Heart left ventricle (tissue), 16 donors: Measurements from ENCODE around the gene EMC10. TPM values are rescaled to one million over a fixed set of nuclear protein-coding genes. Genes with fewer than 3 reads are reported as not detected.

Experiments used
- ATAC-seq, 4 donors: fragments of 200-7000 bp; cut with Tn5 transposase; one replicate each; pipeline ENCODE4 v1.9.1; 2020 to 2022; ENCODE audit warnings: moderate library complexity in 4 of 4, mild to moderate bottlenecking in 3 of 4, moderate number of reproducible peaks in 1 of 4
- DNase-seq, 5 donors: peaks; one replicate each; pipeline ENCODE4 v3.0.0-alpha.2; 2020
- H3K27ac ChIP-seq, 12 donors: fragments of 200-600 bp; sonication (generic) in 4 of 12; one replicate each; pipeline versions ENCODE4 v1.5.0 to v1.8.0; 2016 to 2022; ENCODE audit warnings: mild to moderate bottlenecking in 2 of 12
- H3K27me3 ChIP-seq, 9 donors: fragments of 200-600 bp; sonication (generic) in 2 of 9; one replicate each; pipeline versions ENCODE4 v1.5.1 to v1.8.0; 2016 to 2022; ENCODE audit warnings: mild to moderate bottlenecking in 3 of 9
- H3K36me3 ChIP-seq, 9 donors: fragments of 200-600 bp; sonication (generic) in 2 of 9; one replicate each; pipeline versions ENCODE4 v1.5.0 to v1.8.0; 2018 to 2022; ENCODE audit warnings: mild to moderate bottlenecking in 2 of 9
- H3K4me1 ChIP-seq, 12 donors: fragments of 200-600 bp; sonication (generic) in 4 of 12; one replicate each; pipeline versions ENCODE4 v1.5.0 to v1.8.0; 2016 to 2022; ENCODE audit warnings: mild to moderate bottlenecking in 3 of 12
- H3K4me3 ChIP-seq, 12 donors: fragments of 200-600 bp; sonication (generic) in 4 of 12; one replicate each; pipeline versions ENCODE4 v1.5.0 to v1.8.0; 2017 to 2022; ENCODE audit warnings: mild to moderate bottlenecking in 9 of 12, moderate library complexity in 4 of 12
- H3K9me3 ChIP-seq, 12 donors: fragments of 200-600 bp; sonication (generic) in 4 of 12; one replicate each; pipeline versions ENCODE4 v1.5.0 to v1.8.0; 2016 to 2022; ENCODE audit warnings: mild to moderate bottlenecking in 1 of 12
- CTCF ChIP-seq, 12 donors: fragments of 200-600 bp; sonication (generic) in 4 of 12; IDR thresholded peaks; one replicate each; pipeline versions ENCODE4 v1.5.0 to v1.8.0; 2018 to 2022; ENCODE audit warnings: antibody characterized with exemption in 12 of 12, mild to moderate bottlenecking in 5 of 12
- POLR2A ChIP-seq, 2 donors: fragments of 450-650 bp; IDR thresholded peaks; one replicate each; pipeline ENCODE4 v1.6.1; 2017; ENCODE audit warnings: antibody characterized with exemption in 2 of 2, mild to moderate bottlenecking in 2 of 2, moderate library complexity in 2 of 2
- WGBS, 4 donors: extraction: QIAGEN DNeasy Blood & Tissue Kit in 2 of 4; methylation state at CpG; one replicate each; pipeline versions ENCODE4 v1.1.5 to v1.1.7; 2013 to 2018; 5-methylcytosine and 5-hydroxymethylcytosine counted together
- intact Hi-C, 10 donors: fragments of 100-400 bp; cut with DNase I; formaldehyde crosslinking; loops; one replicate each; pipeline versions ENCODE4 v1.11.1 to v1.14.2; 2022
- polyA plus RNA-seq, 2 donors: library from polyadenylated mRNA; stranded (reverse); fragments of 200-250 nt; gene quantifications; one replicate each; pipeline ENCODE4 v1.2.3, GENCODE V29; 2013
- total RNA-seq, 9 donors: library from RNA; depleted of rRNA in 2 of 9; stranded (reverse); fragments of >200 nt in 2 of 9; fragmentation: NEBNext Ultra II Directional in 3 of 9; extraction: Animal tissue kit (Norgen Biotek cat#: 25700) in 3 of 9; gene quantifications; one replicate each; pipeline versions ENCODE4 v1.1.0 to v1.2.4, GENCODE V29; 2016 to 2023
- donor health status: ischemic (EF 13 %, LVEDD 7.1; RV severe dilation, severe dysfunction).
- donor health status: healthy with polysubstance abuse.
- donor health status: DM: no; HTN: yes; CAD: no.
- donor health status: DM: no; HTN: no; CAD: no.
- donor health status: ischemic (EF 25% LVEDD 6.9; RV normal size, moderate dysfunction).
- donor health status: ischemic (EF 25% LVEDD 5.7; RV mildly dilated, moderate dysfunction).
- donor health status: healthy.
- donor health status: DM: yes; HTN: yes; CAD: no.
- donor health status: ischemic (EF 35%, LVEDD 5.7; RV mildly dilated, moderate dysfunction).
- donor health status: nonischemic (EF 11% LVEDD 7.7; RV severe dilation, severe dysfunction).
- donor health status: DM: yes; HTN: yes; CAD: no.
- donor health status: PGD.
- donor health status: ischemic (EF 29% LVEDD 5.4; RV normal size, mild dysfunction).
- donor health status: nonischemic (EF 23%, LVEDD 6.1; RV moderate dilation, normal function).

The EMC10 gene
- total and polyA plus RNA-seq, 11 donors = 72.8 to 138 (median 95.3) TPM

DNA sequence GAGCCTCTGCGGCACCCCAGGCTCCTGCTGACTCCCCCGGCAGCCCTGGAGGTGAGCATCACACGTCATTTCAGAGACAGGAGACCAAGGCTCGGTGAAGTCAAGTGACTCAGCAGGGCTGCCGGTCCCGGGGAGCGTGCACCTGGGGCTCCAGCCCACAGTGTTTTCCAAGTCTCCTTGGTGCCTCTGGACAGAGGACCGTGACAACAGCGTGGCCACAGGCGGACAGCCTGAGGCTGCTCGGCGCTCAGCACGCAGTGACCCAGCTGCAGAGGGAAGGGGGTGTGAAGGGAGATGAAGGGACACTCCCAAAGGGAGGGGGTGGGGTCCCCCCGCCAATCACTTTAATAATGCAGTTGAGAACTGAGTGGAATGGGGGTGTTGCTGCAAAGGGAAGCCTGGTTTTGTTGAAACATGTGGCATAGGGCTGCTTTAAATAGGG lies 54.9 kb downstream of the EMC10 start:
- Histone ChIP-seq H3K36me3 (no peaks in the 10 kb centered on the region), H3K4me3 (no peak overlapping the region), H3K27ac (no peak overlapping the region), H3K9me3 (peaks cover 0 to 16% (median 9%) of the 10 kb centered on the region in 12 donors), H3K27me3 (peaks cover 0 to 9% (median 0%) of the 10 kb centered on the region in 9 donors), H3K4me1 (no peaks in the 10 kb centered on the region)
- no peak for DNase-seq
- ATAC-seq = no peak
- no peak for TF ChIP-seq POLR2A (IDR thresholded peaks at IDR 0.05)
- TF ChIP-seq CTCF (IDR thresholded peaks at IDR 0.05) = no peak
- WGBS, 4 donors = 55 to 79% (median 67%) methylated on average over 13 to 14 of the region's 14 CpGs
- intact Hi-C loops = loop anchor here in 2 of 10 donors (5.0 to 10.0 kb wide), 2 partner anchors 251 to 384 kb away; partner anchors contain the start of gene KLK4 (in 1 of the 2)

DNA sequence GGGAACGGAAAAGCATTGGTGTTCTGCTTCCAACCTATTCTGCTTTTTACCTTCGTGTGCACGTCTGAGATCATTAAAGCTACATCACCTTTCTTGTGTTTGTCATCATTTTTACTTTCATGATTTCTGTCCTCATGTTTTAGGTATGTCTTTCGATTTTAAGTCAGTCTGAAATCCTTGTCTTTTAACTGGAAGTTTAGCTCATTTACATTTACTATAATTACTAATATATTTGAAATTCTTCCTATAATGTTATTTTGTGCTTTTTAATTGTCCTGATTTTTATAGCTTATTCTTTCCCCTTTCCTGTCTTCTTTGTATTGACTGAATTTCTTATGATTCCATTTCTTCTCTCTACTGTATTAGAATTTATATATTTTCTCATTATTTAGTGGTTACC lies 56.6 kb downstream of the EMC10 start:
- Histone ChIP-seq H3K9me3 (peaks cover 0 to 16% (median 9%) of the 10 kb centered on the region in 12 donors), H3K4me1 (peaks cover 0 to 3% (median 0%) of the 10 kb centered on the region in 12 donors), H3K27me3 (peaks cover 0 to 9% (median 0%) of the 10 kb centered on the region in 9 donors), H3K36me3 (no peaks in the 10 kb centered on the region), H3K4me3 (no peak overlapping the region), H3K27ac (no peak overlapping the region)
- DNase-seq (no peak), ATAC-seq (no peak)
- 90 to 95% (median 92%) methylated on average over 4 of the region's 4 CpGs for WGBS, 4 donors
- TF ChIP-seq POLR2A (IDR thresholded peaks at IDR 0.05) (no peak), CTCF (IDR thresholded peaks at IDR 0.05) (no peak)
- intact Hi-C loops = loop anchor here in 2 of 10 donors (5.0 to 10.0 kb wide), 2 partner anchors 249 to 382 kb away; partner anchors contain the start of gene KLK4 (in 1 of the 2)

DNA sequence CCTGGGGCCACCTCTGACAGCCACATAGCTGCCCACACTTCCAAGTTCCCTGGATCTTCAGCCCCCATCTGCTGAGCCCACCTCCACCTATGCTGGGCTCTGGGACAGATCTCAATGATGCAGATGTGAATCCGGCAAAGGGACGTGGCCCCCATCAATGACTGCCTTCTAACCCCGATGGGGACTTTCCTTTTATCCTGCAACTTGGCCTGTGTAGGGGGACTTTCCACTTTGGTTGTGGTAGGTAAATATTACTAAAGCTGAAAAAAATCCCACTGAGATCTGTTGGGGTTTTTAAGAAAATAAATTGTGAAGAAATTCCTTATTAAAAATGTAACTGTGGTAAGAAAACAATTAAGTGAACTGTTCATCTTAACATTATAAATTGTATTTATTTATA lies 58.2 kb downstream of the EMC10 start:
- intact Hi-C loops = loop anchor here in 2 of 10 donors (5.0 to 10.0 kb wide), 2 partner anchors 248 to 380 kb away; partner anchors contain the start of gene KLK4 (in 1 of the 2)
- H3K27me3 ChIP-seq = peaks cover 0 to 9% (median 0%) of the 10 kb centered on the region in 9 donors
- TF ChIP-seq CTCF (IDR thresholded peaks at IDR 0.05) (no peak), POLR2A (IDR thresholded peaks at IDR 0.05) (no peak)
- H3K36me3 ChIP-seq = no peaks in the 10 kb centered on the region
- ATAC-seq (no peak), DNase-seq (no peak)
- WGBS, 4 donors = 84 to 96% (median 94%) methylated on average over 3 of the region's 3 CpGs
- no peak overlapping the region for H3K4me3 ChIP-seq
- H3K9me3 ChIP-seq = peaks cover 0 to 16% (median 9%) of the 10 kb centered on the region in 12 donors
- H3K27ac ChIP-seq = no peak overlapping the region
- H3K4me1 ChIP-seq = peaks cover 0 to 3% (median 0%) of the 10 kb centered on the region in 12 donors

DNA sequence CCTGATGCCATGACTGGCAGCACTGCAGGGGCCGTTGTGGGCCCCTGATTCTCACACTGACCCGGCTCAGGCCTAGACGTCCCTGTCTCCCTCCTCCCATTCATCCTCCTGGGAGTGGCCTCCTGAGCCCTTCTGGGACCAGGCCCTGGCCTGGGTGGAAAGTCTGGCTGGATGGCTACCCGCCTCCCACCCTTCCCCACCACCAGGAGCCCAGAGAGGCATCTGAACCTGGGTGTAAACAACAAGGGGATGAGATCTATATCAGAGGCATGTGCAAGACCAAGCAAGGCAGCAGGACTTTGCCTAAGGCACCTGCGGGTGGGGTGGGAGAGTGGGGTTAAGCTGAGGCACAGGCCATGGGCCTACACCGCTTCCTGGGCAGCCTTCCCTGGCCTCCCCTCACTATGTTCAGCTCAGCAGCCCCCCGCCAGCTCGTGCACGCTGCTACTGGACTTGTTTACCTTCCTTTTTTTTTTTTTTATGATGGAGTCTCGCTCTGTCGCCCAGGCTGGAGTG lies 59.4 kb downstream of the EMC10 start:
- no peaks in the 10 kb centered on the region for H3K36me3 ChIP-seq
- ATAC-seq (no peak), DNase-seq (no peak)
- no peak overlapping the region for H3K27ac ChIP-seq
- peaks cover 0 to 9% (median 0%) of the 10 kb centered on the region in 9 donors for H3K27me3 ChIP-seq
- 82 to 88% (median 84%) methylated on average over 10 to 11 of the region's 11 CpGs for WGBS, 4 donors
- no peak for TF ChIP-seq POLR2A (IDR thresholded peaks at IDR 0.05)
- TF ChIP-seq CTCF (IDR thresholded peaks at IDR 0.05) = no peak
- intact Hi-C loops = loop anchor here in 8 of 10 donors (2.0 to 10.0 kb wide), 4 partner anchors 247 to 387 kb away; partner anchors contain the start of gene KLK4 (in 1 of the 8)
- peaks cover 0 to 16% (median 9%) of the 10 kb centered on the region in 12 donors for H3K9me3 ChIP-seq
- peaks cover 0 to 3% (median 0%) of the 10 kb centered on the region in 12 donors for H3K4me1 ChIP-seq
- no peak overlapping the region for H3K4me3 ChIP-seq
